Neural progenitor cell (in vitro differentiated cells): ENCODE data around the gene RNF26.

Experiments used
- EZH2 ChIP-seq: fragments of 200-600 bp; sonication (generic); IDR thresholded peaks from 2 replicates; pipeline ENCODE4 v1.6.1; 2017; ENCODE audit warnings: antibody characterized with exemption, mild to moderate bottlenecking, moderate library complexity
- TF ChIP-seq, protein P1 (sequence below): fragments of 200-600 bp; sonication (generic); IDR thresholded peaks from 2 replicates; pipeline ENCODE4 v1.5.1; 2017; ENCODE audit warnings: antibody characterized with exemption, mild to moderate bottlenecking

GRCh38 chr11:119306373-119306890, 27.9 kb upstream of the RNF26 start:
- TF ChIP-seq, protein P1, sequence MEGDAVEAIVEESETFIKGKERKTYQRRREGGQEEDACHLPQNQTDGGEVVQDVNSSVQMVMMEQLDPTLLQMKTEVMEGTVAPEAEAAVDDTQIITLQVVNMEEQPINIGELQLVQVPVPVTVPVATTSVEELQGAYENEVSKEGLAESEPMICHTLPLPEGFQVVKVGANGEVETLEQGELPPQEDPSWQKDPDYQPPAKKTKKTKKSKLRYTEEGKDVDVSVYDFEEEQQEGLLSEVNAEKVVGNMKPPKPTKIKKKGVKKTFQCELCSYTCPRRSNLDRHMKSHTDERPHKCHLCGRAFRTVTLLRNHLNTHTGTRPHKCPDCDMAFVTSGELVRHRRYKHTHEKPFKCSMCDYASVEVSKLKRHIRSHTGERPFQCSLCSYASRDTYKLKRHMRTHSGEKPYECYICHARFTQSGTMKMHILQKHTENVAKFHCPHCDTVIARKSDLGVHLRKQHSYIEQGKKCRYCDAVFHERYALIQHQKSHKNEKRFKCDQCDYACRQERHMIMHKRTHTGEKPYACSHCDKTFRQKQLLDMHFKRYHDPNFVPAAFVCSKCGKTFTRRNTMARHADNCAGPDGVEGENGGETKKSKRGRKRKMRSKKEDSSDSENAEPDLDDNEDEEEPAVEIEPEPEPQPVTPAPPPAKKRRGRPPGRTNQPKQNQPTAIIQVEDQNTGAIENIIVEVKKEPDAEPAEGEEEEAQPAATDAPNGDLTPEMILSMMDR, result no peak
- no peak for TF ChIP-seq EZH2
